Measurements from ENCODE around the gene STXBP4. TPM values are rescaled to one million over a fixed set of nuclear protein-coding genes. Genes with fewer than 3 reads are reported as not detected.

The STXBP4 gene
- polyA plus RNA-seq, 1 donor (not counting 4 experiments of a cell fraction or from before 2014, with no cell fraction given) = 4.2 TPM

DNA sequence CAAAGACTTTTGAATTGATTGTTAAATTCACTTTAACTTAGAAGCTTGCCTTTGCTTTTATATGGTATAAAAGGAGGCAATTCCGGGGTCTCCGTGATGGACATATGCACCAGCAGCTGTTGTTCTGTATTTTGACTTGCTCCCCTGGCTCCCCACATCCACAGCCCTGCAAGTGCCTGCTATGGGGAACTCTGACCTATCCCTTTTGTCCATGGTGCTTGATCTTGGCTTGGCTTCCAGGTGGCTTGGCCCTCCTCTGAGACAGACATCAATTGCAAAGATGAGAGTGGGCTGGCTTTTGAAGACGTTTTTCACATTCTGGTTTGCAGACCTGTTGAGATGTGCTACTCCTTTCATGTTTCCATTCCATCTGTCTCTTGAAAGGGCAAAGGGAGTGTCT, 41.0 kb upstream of the STXBP4 start:
- no peak overlapping the region for H3K4me3 ChIP-seq (ENCODE audit: control insufficient read depth in 2 of 3, extremely low read depth in 1 of 3, insufficient read depth in 2 of 3, low read depth in 1 of 3, low read length in 3 of 3)
- H4K20me1 ChIP-seq (ENCODE audit: control insufficient read depth, extremely low read depth, insufficient read depth, low read length) = no peaks in the 10 kb centered on the region
- FAIRE-seq (no peak), DNase-seq (ENCODE audit: low read depth, low spot score) (no peak)
- TF ChIP-seq, protein P1, sequence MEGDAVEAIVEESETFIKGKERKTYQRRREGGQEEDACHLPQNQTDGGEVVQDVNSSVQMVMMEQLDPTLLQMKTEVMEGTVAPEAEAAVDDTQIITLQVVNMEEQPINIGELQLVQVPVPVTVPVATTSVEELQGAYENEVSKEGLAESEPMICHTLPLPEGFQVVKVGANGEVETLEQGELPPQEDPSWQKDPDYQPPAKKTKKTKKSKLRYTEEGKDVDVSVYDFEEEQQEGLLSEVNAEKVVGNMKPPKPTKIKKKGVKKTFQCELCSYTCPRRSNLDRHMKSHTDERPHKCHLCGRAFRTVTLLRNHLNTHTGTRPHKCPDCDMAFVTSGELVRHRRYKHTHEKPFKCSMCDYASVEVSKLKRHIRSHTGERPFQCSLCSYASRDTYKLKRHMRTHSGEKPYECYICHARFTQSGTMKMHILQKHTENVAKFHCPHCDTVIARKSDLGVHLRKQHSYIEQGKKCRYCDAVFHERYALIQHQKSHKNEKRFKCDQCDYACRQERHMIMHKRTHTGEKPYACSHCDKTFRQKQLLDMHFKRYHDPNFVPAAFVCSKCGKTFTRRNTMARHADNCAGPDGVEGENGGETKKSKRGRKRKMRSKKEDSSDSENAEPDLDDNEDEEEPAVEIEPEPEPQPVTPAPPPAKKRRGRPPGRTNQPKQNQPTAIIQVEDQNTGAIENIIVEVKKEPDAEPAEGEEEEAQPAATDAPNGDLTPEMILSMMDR (optimal IDR thresholded peaks at IDR 0.05 in 1 of 3, IDR thresholded peaks at IDR 0.05 in 1 of 3, conservative IDR thresholded peaks at IDR 0.05 in 1 of 3; ENCODE audit: extremely low read depth in 1 of 3, insufficient read depth in 2 of 3, low read length in 3 of 3) = no peak
- H3K9ac ChIP-seq (ENCODE audit: control insufficient read depth, extremely low read depth, insufficient read depth, low read length) = no peak overlapping the region
- no peaks in the 10 kb centered on the region for H3K4me1 ChIP-seq (ENCODE audit: control insufficient read depth, extremely low read depth, insufficient read depth, low read length)
- H3K27ac ChIP-seq (ENCODE audit: control insufficient read depth, insufficient read depth, low read length) = no peak overlapping the region
- H3K36me3 ChIP-seq (ENCODE audit: control insufficient read depth in 2 of 2, extremely low read depth in 1 of 2, insufficient read depth in 2 of 2, low read length in 2 of 2) = peaks cover 3 to 14% of the 10 kb centered on the region in 2 experiments
- no peak overlapping the region for H3K4me2 ChIP-seq (ENCODE audit: control insufficient read depth, extremely low read depth, insufficient read depth, low read depth, low read length)
- dilution Hi-C loops (cut with MboI; ENCODE audit: extremely low pct_ligation_motif_present, low sequenced_read_pairs) = no loop called here
- no peak overlapping the region for H2AFZ ChIP-seq (ENCODE audit: control insufficient read depth, low read length)
- no peaks in the 10 kb centered on the region for H3K9me3 ChIP-seq (ENCODE audit: control insufficient read depth, low read depth, low read length)
- H3K79me2 ChIP-seq (ENCODE audit: control insufficient read depth, insufficient read depth, low read length) = no peaks in the 10 kb centered on the region
- H3K27me3 ChIP-seq (ENCODE audit: control insufficient read depth, extremely low read depth, insufficient read depth, low read length) = no peaks in the 10 kb centered on the region
- no peaks in the 10 kb centered on the region for H3K9me1 ChIP-seq (ENCODE audit: control insufficient read depth, extremely low read depth, insufficient read depth, low read length)

- FAIRE-seq = no peak
- Histone ChIP-seq H3K4me1 (ENCODE audit: control insufficient read depth, extremely low read depth, insufficient read depth, low read length) (no peaks in the 10 kb centered on the region), H3K9ac (ENCODE audit: control insufficient read depth, extremely low read depth, insufficient read depth, low read length) (no peak overlapping the region), H3K9me1 (ENCODE audit: control insufficient read depth, extremely low read depth, insufficient read depth, low read length) (no peaks in the 10 kb centered on the region), H3K27ac (ENCODE audit: control insufficient read depth, insufficient read depth, low read length) (no peak overlapping the region), H3K79me2 (ENCODE audit: control insufficient read depth, insufficient read depth, low read length) (no peaks in the 10 kb centered on the region), H4K20me1 (ENCODE audit: control insufficient read depth, extremely low read depth, insufficient read depth, low read length) (no peaks in the 10 kb centered on the region), H3K4me2 (ENCODE audit: control insufficient read depth, extremely low read depth, insufficient read depth, low read depth, low read length) (no peak overlapping the region), H3K36me3 (ENCODE audit: control insufficient read depth in 2 of 2, extremely low read depth in 1 of 2, insufficient read depth in 2 of 2, low read length in 2 of 2) (peaks cover 6 to 11% of the 10 kb centered on the region in 2 experiments), H3K9me3 (ENCODE audit: control insufficient read depth, low read depth, low read length) (no peaks in the 10 kb centered on the region), H3K4me3 (ENCODE audit: control insufficient read depth in 2 of 3, extremely low read depth in 1 of 3, insufficient read depth in 2 of 3, low read depth in 1 of 3, low read length in 3 of 3) (no peak overlapping the region), H3K27me3 (ENCODE audit: control insufficient read depth, extremely low read depth, insufficient read depth, low read length) (no peaks in the 10 kb centered on the region), H2AFZ (ENCODE audit: control insufficient read depth, low read length) (no peak overlapping the region)
- DNase-seq (ENCODE audit: low read depth, low spot score) = no peak
- dilution Hi-C loops (cut with MboI; ENCODE audit: extremely low pct_ligation_motif_present, low sequenced_read_pairs) = no loop called here
- TF ChIP-seq, protein P1 (optimal IDR thresholded peaks at IDR 0.05 in 1 of 3, IDR thresholded peaks at IDR 0.05 in 1 of 3, conservative IDR thresholded peaks at IDR 0.05 in 1 of 3; ENCODE audit: extremely low read depth in 1 of 3, insufficient read depth in 2 of 3, low read length in 3 of 3) = no peak
- no peak for TF ChIP-seq EZH2 (IDR thresholded peaks at IDR 0.05; ENCODE audit: low read length)
These were observed 35.9 kb upstream of the STXBP4 start for GRCh38 chr17:54932711-54933110.
